NCI-H2107 (cell line): ENCODE measurements around the gene PTAR1.
"Not testable (repeated sequence)": the region's sequence is repeated elsewhere in the genome, so short reads cannot be mapped to it uniquely, and the experiment has no call there.

Experiments
- DNase-seq: peaks from one replicate; lab custom pipeline; 2025; lab: John Stamatoyannopoulos, UW

PTAR1 gene

GRCh38 chr9:69759421-69760277, at the start of gene PTAR1:
Gene PTAR1 (minus strand): TSS chr9:69760011. CDS start chr9:69759938, 73 bp downstream.
- peak; percentile 74 for DNase-seq

- no peak for DNase-seq
Observed at GRCh38 chr9:69809304-69809863, 49.6 kb upstream of the PTAR1 start.

- no peak for DNase-seq
Observed at GRCh38 chr9:69806627-69807026, 46.8 kb upstream of the PTAR1 start.

- DNase-seq: no peak
Observed at GRCh38 chr9:69805962-69806515, 46.2 kb upstream of the PTAR1 start.

- DNase-seq: no peak
Observed at GRCh38 chr9:69801989-69802388, 42.2 kb upstream of the PTAR1 start.

GRCh38 chr9:69800027-69800426, 40.2 kb upstream of the PTAR1 start:
- not testable (repeated sequence) for DNase-seq

- not testable (repeated sequence) for DNase-seq
Observed at GRCh38 chr9:69799521-69799920, 39.7 kb upstream of the PTAR1 start.

GRCh38 chr9:69798744-69799143, 38.9 kb upstream of the PTAR1 start:
- no peak for DNase-seq

- no peak for DNase-seq
Observed at GRCh38 chr9:69797675-69798074, 37.9 kb upstream of the PTAR1 start.

GRCh38 chr9:69794356-69794755, 34.5 kb upstream of the PTAR1 start:
- no peak for DNase-seq

- no peak for DNase-seq
Observed at GRCh38 chr9:69785757-69786156, 25.9 kb upstream of the PTAR1 start.

- no peak for DNase-seq
Observed at GRCh38 chr9:69773258-69773657, 13.4 kb upstream of the PTAR1 start.

- no peak for DNase-seq
Observed at GRCh38 chr9:69771775-69772418, 12.1 kb upstream of the PTAR1 start.

GRCh38 chr9:69768716-69769115, 8.9 kb upstream of the PTAR1 start:
- no peak for DNase-seq

- no peak for DNase-seq
Observed at GRCh38 chr9:69768101-69768500, 8.3 kb upstream of the PTAR1 start.

- not testable (repeated sequence) for DNase-seq
Observed at GRCh38 chr9:69763862-69764261, 4.1 kb upstream of the PTAR1 start.

- DNase-seq: no peak
Observed at GRCh38 chr9:69762527-69762926, 2.7 kb upstream of the PTAR1 start.

GRCh38 chr9:69760278-69760610, 433 bp upstream of the PTAR1 start:
- no peak for DNase-seq

- no peak for DNase-seq
Observed at GRCh38 chr9:69759021-69759420, 790 bp downstream of the PTAR1 start.

GRCh38 chr9:69757996-69758675, 1.7 kb downstream of the PTAR1 start:
- DNase-seq: peak; percentile 12

- no peak for DNase-seq
Observed at GRCh38 chr9:69755205-69755604, 4.6 kb downstream of the PTAR1 start.

GRCh38 chr9:69753830-69754229, 6.0 kb downstream of the PTAR1 start:
- no peak for DNase-seq
